HCT116 (cell line): Measurements from ENCODE around the gene HSPA4. TPM values are rescaled to one million over a fixed set of nuclear protein-coding genes. Genes with fewer than 3 reads are reported as not detected.

Source experiments
- ATAC-seq: fragments of 200-7000 bp; cut with Tn5 transposase; 2 replicates; pipeline ENCODE4 v1.9.1; 2020; ENCODE audit warnings: mild to moderate bottlenecking, moderate library complexity
- BruUV-seq: library from RNA; stranded (reverse); fragments of 400-500 nt; replicated peaks from 2 replicates; lab custom pipeline; 2021; lab: Mats Ljungman, UMichigan
- CTCF ChIA-PET: fragments of 300-600 bp; sonication (Branson Sonifier 250); formaldehyde crosslinking; loops from one replicate; lab custom pipeline; 2021; ENCODE audit warnings: antibody characterized with exemption; lab: Charles Lee
- POLR2A ChIA-PET: fragments of 300-600, 350-600 bp; sonication (Branson Sonifier 250); formaldehyde crosslinking; loops from one replicate; lab custom pipeline; 2021; ENCODE audit warnings: antibody characterized with exemption; lab: Charles Lee
- RAD21 ChIA-PET, 2 experiments: fragments of 300-600 bp; sonication (Branson Sonifier 250); formaldehyde crosslinking; loops; one replicate each; lab custom pipeline; 2023; ENCODE audit warnings: low total read pairs in 2 of 2; ENCODE audit not compliant: uncharacterized antibody in 2 of 2, unreplicated experiment in 2 of 2, low non-redundant PET in 1 of 2; lab: Charles Lee
- DNase-seq: peaks from one replicate; pipeline ENCODE4 v3.0.0-alpha.2; 2010; ENCODE audit warnings: low read depth, low spot score
- H2AFZ ChIP-seq: fragments of 200-600 bp; shearing (Covaris generic), sonication (generic); 2 replicates; pipeline ENCODE4 v1.6.1; 2017; ENCODE audit warnings: low read depth, mixed run types, mixed read lengths, antibody characterized with exemption, low read length; ENCODE audit not compliant: poor library complexity, severe bottlenecking
- H3K27ac ChIP-seq: 2 replicates; pipeline ENCODE4 v1.5.1; 2012; ENCODE audit warnings: low read depth, low read length
- H3K27me3 ChIP-seq: fragments of 200-600 bp; sonication (generic); 2 replicates; pipeline ENCODE4 v1.6.1; 2016; ENCODE audit warnings: mixed run types, low read length, mixed read lengths; ENCODE audit not compliant: insufficient read depth
- H3K36me3 ChIP-seq, 2 experiments: fragments of 200-500 bp in 1 of 2; fragments of 200-600 bp in 1 of 2; sonication (Bioruptor generic) in 1 of 2; sonication (generic) in 1 of 2; 2 replicates each; pipeline versions ENCODE4 v1.5.1 to v1.6.1; 2014 to 2016; ENCODE audit warnings: low read length in 2 of 2, inconsistent platforms in 1 of 2, mixed read lengths in 1 of 2, mixed run types in 1 of 2; ENCODE audit not compliant: insufficient read depth in 2 of 2, control insufficient read depth in 1 of 2
- H3K4me1 ChIP-seq, 2 experiments: fragments of 200-600 bp in 1 of 2; sonication (generic) in 1 of 2; 2 replicates each; pipeline versions ENCODE4 v1.5.1 to v1.6.1; 2012 to 2017; ENCODE audit warnings: low read length in 2 of 2, inconsistent platforms in 1 of 2, mild to moderate bottlenecking in 1 of 2, mixed read lengths in 1 of 2, mixed run types in 1 of 2, moderate library complexity in 1 of 2; ENCODE audit not compliant: insufficient read depth in 2 of 2, control insufficient read depth in 1 of 2
- H3K4me2 ChIP-seq: fragments of 200-600 bp; sonication (generic); 2 replicates; pipeline ENCODE4 v1.6.1; 2017; ENCODE audit warnings: mixed run types, low read length, mixed read lengths
- H3K4me3 ChIP-seq, 2 experiments: fragments of 200-600 bp in 1 of 2; sonication (generic) in 1 of 2; replicated peaks in 1 of 2; 2 replicates each; pipeline ENCODE4 v1.5.1; 2011 to 2016; ENCODE audit warnings: low read length in 2 of 2, control low read depth in 1 of 2, low read depth in 1 of 2, mild to moderate bottlenecking in 1 of 2, mixed read lengths in 1 of 2, mixed run types in 1 of 2
- H3K79me2 ChIP-seq: fragments of 200-600 bp; sonication (generic); 2 replicates; pipeline ENCODE4 v1.6.1; 2017; ENCODE audit warnings: mild to moderate bottlenecking, mixed run types, low read length, moderate library complexity, mixed read lengths; ENCODE audit not compliant: insufficient read depth
- H3K9ac ChIP-seq: fragments of 200-600 bp; sonication (generic); 2 replicates; pipeline ENCODE4 v1.6.1; 2016; ENCODE audit warnings: low read length, mixed read lengths
- H3K9me2 ChIP-seq: fragments of 200-600 bp; sonication (generic), shearing (Covaris generic); 2 replicates; pipeline ENCODE4 v1.6.1; 2017; ENCODE audit warnings: mixed run types, mild to moderate bottlenecking, moderate library complexity; ENCODE audit not compliant: insufficient read depth
- H3K9me3 ChIP-seq, 2 experiments: fragments of 200-500 bp in 1 of 2; fragments of 200-600 bp in 1 of 2; sonication (Bioruptor generic) in 1 of 2; sonication (generic) in 1 of 2; 2 replicates each; pipeline ENCODE4 v1.6.1; 2014 to 2017; ENCODE audit warnings: low read length in 2 of 2, mixed read lengths in 2 of 2, inconsistent platforms in 1 of 2, low read depth in 1 of 2, mild to moderate bottlenecking in 1 of 2, mixed run types in 1 of 2, moderate library complexity in 1 of 2; ENCODE audit not compliant: control insufficient read depth in 1 of 2, insufficient read depth in 1 of 2
- H4K20me1 ChIP-seq: fragments of 200-600 bp; sonication (generic), shearing (Covaris generic); 2 replicates; pipeline ENCODE4 v1.6.1; 2017; ENCODE audit warnings: mixed run types, mild to moderate bottlenecking, moderate library complexity; ENCODE audit not compliant: insufficient read depth
- ATF3 ChIP-seq: IDR thresholded peaks from 2 replicates; pipeline ENCODE4 v1.6.1; 2012
- CEBPB ChIP-seq: IDR thresholded peaks from 2 replicates; pipeline ENCODE4 v1.6.1; 2012; ENCODE audit warnings: low read depth
- EGR1 ChIP-seq: IDR thresholded peaks from 2 replicates; pipeline ENCODE4 v1.6.1; 2012; ENCODE audit warnings: low read depth
- FOSL1 ChIP-seq: IDR thresholded peaks from 2 replicates; pipeline ENCODE4 v1.6.1; 2012; ENCODE audit warnings: low read depth
- MAX ChIP-seq: IDR thresholded peaks from 2 replicates; pipeline ENCODE4 v1.6.1; 2012
- POLR2A ChIP-seq: IDR thresholded peaks from 2 replicates; pipeline ENCODE4 v1.7.0; 2011; ENCODE audit warnings: borderline replicate concordance; ENCODE audit not compliant: insufficient read depth, insufficient read length; ENCODE audit errors: extremely low read depth
- POLR2AphosphoS5 ChIP-seq: IDR thresholded peaks from 2 replicates; pipeline ENCODE4 v1.6.1; 2011; ENCODE audit warnings: mild to moderate bottlenecking, low read depth, low read length, moderate library complexity
- ZNF274 ChIP-seq: fragments of 200-500 bp; sonication (Bioruptor generic); IDR thresholded peaks from 2 replicates; pipeline ENCODE4 v1.6.1; 2014; ENCODE audit warnings: mild to moderate bottlenecking, low read depth, low read length, inconsistent platforms
- intact Hi-C: fragments of 100-400 bp; cut with micrococcal nuclease; formaldehyde crosslinking; loops from 2 replicates; pipeline ENCODE4 v1.10.0; 2022
- total RNA-seq: library from RNA; stranded (reverse); gene quantifications from one replicate; pipeline ENCODE4 v1.2.1, GENCODE V29; 2021; ENCODE audit not compliant: unreplicated experiment
- TF ChIP-seq, protein P1 (sequence below): IDR thresholded peaks from 2 replicates; pipeline ENCODE4 v1.6.1; 2012; ENCODE audit warnings: low read depth

Gene HSPA4
- total RNA-seq, 1 experiment from 2014 or later = 212 TPM

GRCh38 chr5:133081703-133082102 lies 29.9 kb downstream of the HSPA4 start:
- Histone ChIP-seq H3K4me3 (no peak overlapping the region), H3K4me2 (no peak overlapping the region), H3K27ac (no peak overlapping the region), H2AFZ (no peak overlapping the region), H3K9me3 (no peaks in the 10 kb centered on the region), H3K9ac (no peak overlapping the region), H4K20me1 (peaks cover 15% of the 10 kb centered on the region; the same call in 1 of the 2 replicates), H3K36me3 (peaks cover 9 to 23% of the 10 kb centered on the region in 2 experiments; a peak in 3 of 4 replicates), H3K9me2 (no peaks in the 10 kb centered on the region), H3K27me3 (no peaks in the 10 kb centered on the region), H3K4me1 (no peaks in the 10 kb centered on the region), H3K79me2 (peaks cover 96% of the 10 kb centered on the region)
- TF ChIP-seq EGR1 = no peak
- TF ChIP-seq ATF3 = no peak
- TF ChIP-seq CEBPB = no peak
- no peak for TF ChIP-seq MAX
- no peak for TF ChIP-seq ZNF274
- TF ChIP-seq POLR2A = no peak
- TF ChIP-seq FOSL1 = no peak
- TF ChIP-seq POLR2AphosphoS5 = no peak
- TF ChIP-seq, protein P1, sequence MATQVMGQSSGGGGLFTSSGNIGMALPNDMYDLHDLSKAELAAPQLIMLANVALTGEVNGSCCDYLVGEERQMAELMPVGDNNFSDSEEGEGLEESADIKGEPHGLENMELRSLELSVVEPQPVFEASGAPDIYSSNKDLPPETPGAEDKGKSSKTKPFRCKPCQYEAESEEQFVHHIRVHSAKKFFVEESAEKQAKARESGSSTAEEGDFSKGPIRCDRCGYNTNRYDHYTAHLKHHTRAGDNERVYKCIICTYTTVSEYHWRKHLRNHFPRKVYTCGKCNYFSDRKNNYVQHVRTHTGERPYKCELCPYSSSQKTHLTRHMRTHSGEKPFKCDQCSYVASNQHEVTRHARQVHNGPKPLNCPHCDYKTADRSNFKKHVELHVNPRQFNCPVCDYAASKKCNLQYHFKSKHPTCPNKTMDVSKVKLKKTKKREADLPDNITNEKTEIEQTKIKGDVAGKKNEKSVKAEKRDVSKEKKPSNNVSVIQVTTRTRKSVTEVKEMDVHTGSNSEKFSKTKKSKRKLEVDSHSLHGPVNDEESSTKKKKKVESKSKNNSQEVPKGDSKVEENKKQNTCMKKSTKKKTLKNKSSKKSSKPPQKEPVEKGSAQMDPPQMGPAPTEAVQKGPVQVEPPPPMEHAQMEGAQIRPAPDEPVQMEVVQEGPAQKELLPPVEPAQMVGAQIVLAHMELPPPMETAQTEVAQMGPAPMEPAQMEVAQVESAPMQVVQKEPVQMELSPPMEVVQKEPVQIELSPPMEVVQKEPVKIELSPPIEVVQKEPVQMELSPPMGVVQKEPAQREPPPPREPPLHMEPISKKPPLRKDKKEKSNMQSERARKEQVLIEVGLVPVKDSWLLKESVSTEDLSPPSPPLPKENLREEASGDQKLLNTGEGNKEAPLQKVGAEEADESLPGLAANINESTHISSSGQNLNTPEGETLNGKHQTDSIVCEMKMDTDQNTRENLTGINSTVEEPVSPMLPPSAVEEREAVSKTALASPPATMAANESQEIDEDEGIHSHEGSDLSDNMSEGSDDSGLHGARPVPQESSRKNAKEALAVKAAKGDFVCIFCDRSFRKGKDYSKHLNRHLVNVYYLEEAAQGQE = no peak
- intact Hi-C loops = no loop called here
- ChIA-PET CTCF (no interaction called here), RAD21 (no interaction called here), POLR2A (interaction anchor here (0.6 kb wide), 1 partner anchor 9 kb away, joined by 3 read pairs; no protein-coding TSS in a partner anchor)
- ATAC-seq (no peak), DNase-seq (no peak)
- BruUV-seq = no TSS peak
